ENCODE data around the gene GRIN1. TPM values are rescaled to one million over a fixed set of nuclear protein-coding genes. Genes with fewer than 3 reads are reported as not detected.

The GRIN1 gene
- total and polyA plus RNA-seq, 10 of the 15 experiments (the other 5 are each of a cell fraction or from before 2014, with no cell fraction given) = 0.05 to 0.10 (median 0.06) TPM; not detected in 6

DNA sequence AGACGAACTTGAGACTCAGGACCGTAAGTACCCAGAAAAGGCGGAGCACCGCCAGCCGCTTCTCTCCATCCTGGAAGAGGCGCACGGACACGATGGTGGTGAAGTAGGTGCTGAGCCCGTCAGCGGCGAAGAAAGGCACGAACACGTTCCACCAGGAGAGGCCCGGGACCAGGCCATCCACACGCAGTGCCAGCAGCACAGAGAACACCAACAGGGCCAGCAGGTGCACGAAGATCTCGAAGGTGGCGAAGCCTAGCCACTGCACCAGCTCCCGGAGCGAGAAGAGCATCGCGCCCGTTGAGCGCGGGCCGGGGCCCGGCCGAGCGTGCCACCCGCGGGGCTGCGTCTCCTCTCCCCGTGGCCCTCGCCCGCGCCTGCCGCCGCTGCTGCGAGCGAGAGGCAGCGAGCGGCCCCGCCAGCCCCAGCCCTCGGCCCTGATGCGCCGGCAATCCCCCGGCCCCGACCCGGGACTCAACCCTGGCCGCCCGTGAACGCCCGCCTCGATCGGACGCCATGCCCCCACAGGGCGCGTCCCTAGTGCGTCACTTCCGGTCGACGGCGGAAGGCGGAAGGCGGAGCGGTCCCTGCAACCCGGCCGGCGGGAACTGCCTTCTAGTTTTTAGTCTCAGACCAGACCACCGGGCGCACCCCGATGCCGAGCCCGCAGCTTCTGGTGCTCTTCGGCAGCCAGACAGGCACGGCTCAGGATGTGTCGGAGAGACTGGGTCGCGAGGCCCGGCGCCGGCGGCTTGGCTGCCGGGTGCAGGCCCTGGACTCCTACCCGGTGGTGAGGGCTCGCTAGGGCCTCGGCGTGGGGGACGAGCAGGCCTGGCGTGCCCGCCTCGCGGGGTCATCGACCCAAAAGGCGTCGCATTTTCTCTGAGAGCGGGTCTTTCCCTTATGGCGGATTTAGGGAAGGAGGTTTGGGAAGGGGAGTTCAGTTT lies 66.4 kb downstream of the GRIN1 start, which contains the start of the genes NDOR1 and TMEM203 (continued):
- TF ChIP-seq, protein P1, sequence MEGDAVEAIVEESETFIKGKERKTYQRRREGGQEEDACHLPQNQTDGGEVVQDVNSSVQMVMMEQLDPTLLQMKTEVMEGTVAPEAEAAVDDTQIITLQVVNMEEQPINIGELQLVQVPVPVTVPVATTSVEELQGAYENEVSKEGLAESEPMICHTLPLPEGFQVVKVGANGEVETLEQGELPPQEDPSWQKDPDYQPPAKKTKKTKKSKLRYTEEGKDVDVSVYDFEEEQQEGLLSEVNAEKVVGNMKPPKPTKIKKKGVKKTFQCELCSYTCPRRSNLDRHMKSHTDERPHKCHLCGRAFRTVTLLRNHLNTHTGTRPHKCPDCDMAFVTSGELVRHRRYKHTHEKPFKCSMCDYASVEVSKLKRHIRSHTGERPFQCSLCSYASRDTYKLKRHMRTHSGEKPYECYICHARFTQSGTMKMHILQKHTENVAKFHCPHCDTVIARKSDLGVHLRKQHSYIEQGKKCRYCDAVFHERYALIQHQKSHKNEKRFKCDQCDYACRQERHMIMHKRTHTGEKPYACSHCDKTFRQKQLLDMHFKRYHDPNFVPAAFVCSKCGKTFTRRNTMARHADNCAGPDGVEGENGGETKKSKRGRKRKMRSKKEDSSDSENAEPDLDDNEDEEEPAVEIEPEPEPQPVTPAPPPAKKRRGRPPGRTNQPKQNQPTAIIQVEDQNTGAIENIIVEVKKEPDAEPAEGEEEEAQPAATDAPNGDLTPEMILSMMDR (IDR thresholded peaks at IDR 0.05 in 2 of 3, conservative IDR thresholded peaks at IDR 0.05 in 1 of 3; ENCODE audit: control insufficient read depth in 2 of 3, extremely low read depth in 1 of 3, insufficient read depth in 1 of 3, low read depth in 3 of 3, low read length in 3 of 3) = no peak
- no peak for TF ChIP-seq EP300 (IDR thresholded peaks at IDR 0.05; ENCODE audit: borderline replicate concordance in 1 of 2, control insufficient read depth in 1 of 2, low read depth in 2 of 2, low read length in 2 of 2)
- TF ChIP-seq HDGF (IDR thresholded peaks at IDR 0.05) = no peak
- TF ChIP-seq NR2C1 (IDR thresholded peaks at IDR 0.05) = peak; percentile 58
- peak; percentile 95 for TF ChIP-seq SIN3A (IDR thresholded peaks at IDR 0.05; ENCODE audit: low read depth, low read length)
- TF ChIP-seq NFYA (IDR thresholded peaks at IDR 0.05; ENCODE audit: borderline replicate concordance, low read depth, low read length) = no peak
- TF ChIP-seq, protein P2, sequence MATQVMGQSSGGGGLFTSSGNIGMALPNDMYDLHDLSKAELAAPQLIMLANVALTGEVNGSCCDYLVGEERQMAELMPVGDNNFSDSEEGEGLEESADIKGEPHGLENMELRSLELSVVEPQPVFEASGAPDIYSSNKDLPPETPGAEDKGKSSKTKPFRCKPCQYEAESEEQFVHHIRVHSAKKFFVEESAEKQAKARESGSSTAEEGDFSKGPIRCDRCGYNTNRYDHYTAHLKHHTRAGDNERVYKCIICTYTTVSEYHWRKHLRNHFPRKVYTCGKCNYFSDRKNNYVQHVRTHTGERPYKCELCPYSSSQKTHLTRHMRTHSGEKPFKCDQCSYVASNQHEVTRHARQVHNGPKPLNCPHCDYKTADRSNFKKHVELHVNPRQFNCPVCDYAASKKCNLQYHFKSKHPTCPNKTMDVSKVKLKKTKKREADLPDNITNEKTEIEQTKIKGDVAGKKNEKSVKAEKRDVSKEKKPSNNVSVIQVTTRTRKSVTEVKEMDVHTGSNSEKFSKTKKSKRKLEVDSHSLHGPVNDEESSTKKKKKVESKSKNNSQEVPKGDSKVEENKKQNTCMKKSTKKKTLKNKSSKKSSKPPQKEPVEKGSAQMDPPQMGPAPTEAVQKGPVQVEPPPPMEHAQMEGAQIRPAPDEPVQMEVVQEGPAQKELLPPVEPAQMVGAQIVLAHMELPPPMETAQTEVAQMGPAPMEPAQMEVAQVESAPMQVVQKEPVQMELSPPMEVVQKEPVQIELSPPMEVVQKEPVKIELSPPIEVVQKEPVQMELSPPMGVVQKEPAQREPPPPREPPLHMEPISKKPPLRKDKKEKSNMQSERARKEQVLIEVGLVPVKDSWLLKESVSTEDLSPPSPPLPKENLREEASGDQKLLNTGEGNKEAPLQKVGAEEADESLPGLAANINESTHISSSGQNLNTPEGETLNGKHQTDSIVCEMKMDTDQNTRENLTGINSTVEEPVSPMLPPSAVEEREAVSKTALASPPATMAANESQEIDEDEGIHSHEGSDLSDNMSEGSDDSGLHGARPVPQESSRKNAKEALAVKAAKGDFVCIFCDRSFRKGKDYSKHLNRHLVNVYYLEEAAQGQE (IDR thresholded peaks at IDR 0.05; ENCODE audit: low read depth, low read length) = no peak
- TF ChIP-seq FOXM1 (IDR thresholded peaks at IDR 0.05; ENCODE audit: low read depth, low read length) = no peak
- TF ChIP-seq, protein P3, sequence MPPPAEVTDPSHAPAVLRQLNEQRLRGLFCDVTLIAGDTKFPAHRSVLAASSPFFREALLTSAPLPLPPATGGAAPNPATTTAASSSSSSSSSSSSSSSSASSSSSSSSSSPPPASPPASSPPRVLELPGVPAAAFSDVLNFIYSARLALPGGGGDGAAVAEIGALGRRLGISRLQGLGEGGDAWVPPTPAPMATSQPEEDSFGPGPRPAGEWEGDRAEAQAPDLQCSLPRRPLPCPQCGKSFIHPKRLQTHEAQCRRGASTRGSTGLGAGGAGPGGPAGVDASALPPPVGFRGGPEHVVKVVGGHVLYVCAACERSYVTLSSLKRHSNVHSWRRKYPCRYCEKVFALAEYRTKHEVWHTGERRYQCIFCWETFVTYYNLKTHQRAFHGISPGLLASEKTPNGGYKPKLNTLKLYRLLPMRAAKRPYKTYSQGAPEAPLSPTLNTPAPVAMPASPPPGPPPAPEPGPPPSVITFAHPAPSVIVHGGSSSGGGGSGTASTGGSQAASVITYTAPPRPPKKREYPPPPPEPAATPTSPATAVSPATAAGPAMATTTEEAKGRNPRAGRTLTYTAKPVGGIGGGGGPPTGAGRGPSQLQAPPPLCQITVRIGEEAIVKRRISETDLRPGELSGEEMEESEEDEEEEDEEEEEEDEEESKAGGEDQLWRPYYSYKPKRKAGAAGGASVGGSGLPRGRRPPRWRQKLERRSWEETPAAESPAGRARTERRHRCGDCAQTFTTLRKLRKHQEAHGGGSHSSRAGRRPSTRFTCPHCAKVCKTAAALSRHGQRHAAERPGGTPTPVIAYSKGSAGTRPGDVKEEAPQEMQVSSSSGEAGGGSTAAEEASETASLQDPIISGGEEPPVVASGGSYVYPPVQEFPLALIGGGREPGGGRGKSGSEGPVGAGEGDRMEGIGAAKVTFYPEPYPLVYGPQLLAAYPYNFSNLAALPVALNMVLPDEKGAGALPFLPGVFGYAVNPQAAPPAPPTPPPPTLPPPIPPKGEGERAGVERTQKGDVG (CRISPR knock-in tag; IDR thresholded peaks at IDR 0.05) = no peak
- TF ChIP-seq NFXL1 (IDR thresholded peaks at IDR 0.05; ENCODE audit: borderline replicate concordance) = no peak
- TF ChIP-seq NBN (IDR thresholded peaks at IDR 0.05) = peak; percentile 54; the same call in 1 of the 2 replicates
- TF ChIP-seq MTA2 (IDR thresholded peaks at IDR 0.05; ENCODE audit: low read depth) = no peak
- TF ChIP-seq ZNF217 (IDR thresholded peaks at IDR 0.05) = peak; percentile 31; the same call in 1 of the 2 replicates
- TF ChIP-seq, protein P4, sequence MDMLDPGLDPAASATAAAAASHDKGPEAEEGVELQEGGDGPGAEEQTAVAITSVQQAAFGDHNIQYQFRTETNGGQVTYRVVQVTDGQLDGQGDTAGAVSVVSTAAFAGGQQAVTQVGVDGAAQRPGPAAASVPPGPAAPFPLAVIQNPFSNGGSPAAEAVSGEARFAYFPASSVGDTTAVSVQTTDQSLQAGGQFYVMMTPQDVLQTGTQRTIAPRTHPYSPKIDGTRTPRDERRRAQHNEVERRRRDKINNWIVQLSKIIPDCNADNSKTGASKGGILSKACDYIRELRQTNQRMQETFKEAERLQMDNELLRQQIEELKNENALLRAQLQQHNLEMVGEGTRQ (IDR thresholded peaks at IDR 0.05; ENCODE audit: borderline replicate concordance, low read depth, low read length) = no peak
- TF ChIP-seq, protein P5, sequence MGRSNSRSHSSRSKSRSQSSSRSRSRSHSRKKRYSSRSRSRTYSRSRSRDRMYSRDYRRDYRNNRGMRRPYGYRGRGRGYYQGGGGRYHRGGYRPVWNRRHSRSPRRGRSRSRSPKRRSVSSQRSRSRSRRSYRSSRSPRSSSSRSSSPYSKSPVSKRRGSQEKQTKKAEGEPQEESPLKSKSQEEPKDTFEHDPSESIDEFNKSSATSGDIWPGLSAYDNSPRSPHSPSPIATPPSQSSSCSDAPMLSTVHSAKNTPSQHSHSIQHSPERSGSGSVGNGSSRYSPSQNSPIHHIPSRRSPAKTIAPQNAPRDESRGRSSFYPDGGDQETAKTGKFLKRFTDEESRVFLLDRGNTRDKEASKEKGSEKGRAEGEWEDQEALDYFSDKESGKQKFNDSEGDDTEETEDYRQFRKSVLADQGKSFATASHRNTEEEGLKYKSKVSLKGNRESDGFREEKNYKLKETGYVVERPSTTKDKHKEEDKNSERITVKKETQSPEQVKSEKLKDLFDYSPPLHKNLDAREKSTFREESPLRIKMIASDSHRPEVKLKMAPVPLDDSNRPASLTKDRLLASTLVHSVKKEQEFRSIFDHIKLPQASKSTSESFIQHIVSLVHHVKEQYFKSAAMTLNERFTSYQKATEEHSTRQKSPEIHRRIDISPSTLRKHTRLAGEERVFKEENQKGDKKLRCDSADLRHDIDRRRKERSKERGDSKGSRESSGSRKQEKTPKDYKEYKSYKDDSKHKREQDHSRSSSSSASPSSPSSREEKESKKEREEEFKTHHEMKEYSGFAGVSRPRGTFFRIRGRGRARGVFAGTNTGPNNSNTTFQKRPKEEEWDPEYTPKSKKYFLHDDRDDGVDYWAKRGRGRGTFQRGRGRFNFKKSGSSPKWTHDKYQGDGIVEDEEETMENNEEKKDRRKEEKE (IDR thresholded peaks at IDR 0.05) = no peak
